Duodenal mucosa (tissue), 2 donors: ENCODE results near the gene SECISBP2L.
"Not testable (repeated sequence)": the region's sequence is repeated elsewhere in the genome, so short reads cannot be mapped to it uniquely, and the experiment has no call there.

ENCODE experiments used
- H3K27ac ChIP-seq: one replicate; pipeline ENCODE4 v1.7.0; 2013; ENCODE audit warnings: low read depth, low read length
- H3K27me3 ChIP-seq, 2 donors: one replicate each; pipeline ENCODE4 v1.7.0; 2013; ENCODE audit warnings: low read length in 2 of 2, control low read depth in 1 of 2; ENCODE audit not compliant: insufficient read depth in 2 of 2, control insufficient read depth in 1 of 2
- H3K36me3 ChIP-seq, 2 donors: one replicate each; pipeline ENCODE4 v1.7.0; 2013; ENCODE audit warnings: low read length in 2 of 2, control low read depth in 1 of 2; ENCODE audit not compliant: insufficient read depth in 2 of 2, control insufficient read depth in 1 of 2
- H3K4me1 ChIP-seq, 2 donors: one replicate each; pipeline ENCODE4 v1.7.0; 2013; ENCODE audit warnings: low read length in 2 of 2, control low read depth in 1 of 2; ENCODE audit not compliant: insufficient read depth in 2 of 2, control insufficient read depth in 1 of 2
- H3K4me3 ChIP-seq, 2 donors: one replicate each; pipeline ENCODE4 v1.7.0; 2013; ENCODE audit warnings: low read length in 2 of 2, low read depth in 1 of 2
- H3K9ac ChIP-seq, 2 donors: one replicate each; pipeline ENCODE4 v1.7.0; 2013; ENCODE audit warnings: low read length in 2 of 2, low read depth in 1 of 2
- H3K9me3 ChIP-seq, 2 donors: one replicate each; pipeline ENCODE4 v1.7.0; 2013; ENCODE audit warnings: low read length in 2 of 2, control low read depth in 1 of 2; ENCODE audit not compliant: control insufficient read depth in 1 of 2

Gene SECISBP2L

GRCh38 chr15:49075881-49076280 is 29.6 kb upstream of the SECISBP2L start:
- Histone ChIP-seq H3K36me3 (no peaks in the 10 kb centered on the region), H3K9me3 (no peaks in the 10 kb centered on the region), H3K27ac (no peak overlapping the region), H3K27me3 (no peaks in the 10 kb centered on the region), H3K4me1 (no peaks in the 10 kb centered on the region), H3K9ac (no peak overlapping the region), H3K4me3 (no peak overlapping the region)

GRCh38 chr15:49074589-49075287 is 28.5 kb upstream of the SECISBP2L start:
- H3K27me3 ChIP-seq, H3K9ac ChIP-seq, H3K9me3 ChIP-seq, H3K4me3 ChIP-seq, H3K4me1 ChIP-seq, H3K36me3 ChIP-seq, H3K27ac ChIP-seq: not testable (repeated sequence)

- Histone ChIP-seq H3K9me3 (no peaks in the 10 kb centered on the region), H3K36me3 (no peaks in the 10 kb centered on the region), H3K27ac (no peak overlapping the region), H3K4me3 (no peak overlapping the region), H3K27me3 (peaks cover 0 to 3% of the 10 kb centered on the region in 2 donors), H3K4me1 (peaks cover 0 to 3% of the 10 kb centered on the region in 2 donors), H3K9ac (no peak overlapping the region)
Observed at GRCh38 chr15:49066372-49066771, 20.1 kb upstream of the SECISBP2L start.

- H3K27me3 ChIP-seq = peaks cover 0 to 3% of the 10 kb centered on the region in 2 donors
Observed at GRCh38 chr15:49064884-49065283, 18.6 kb upstream of the SECISBP2L start.

GRCh38 chr15:49064281-49064653 is 18.0 kb upstream of the SECISBP2L start:
- Histone ChIP-seq H3K4me1 (peaks cover 0 to 3% of the 10 kb centered on the region in 2 donors), H3K36me3 (no peaks in the 10 kb centered on the region), H3K9ac (no peak overlapping the region), H3K9me3 (no peaks in the 10 kb centered on the region), H3K4me3 (no peak overlapping the region), H3K27me3 (peaks cover 0 to 3% of the 10 kb centered on the region in 2 donors), H3K27ac (no peak overlapping the region)

More at GRCh38 chr15:49064884-49065283, 18.6 kb upstream of the SECISBP2L start:
- Histone ChIP-seq H3K27ac (no peak overlapping the region), H3K4me1 (peaks cover 0 to 3% of the 10 kb centered on the region in 2 donors), H3K9ac (no peak overlapping the region), H3K9me3 (no peaks in the 10 kb centered on the region), H3K36me3 (no peaks in the 10 kb centered on the region), H3K4me3 (no peak overlapping the region)

DNA sequence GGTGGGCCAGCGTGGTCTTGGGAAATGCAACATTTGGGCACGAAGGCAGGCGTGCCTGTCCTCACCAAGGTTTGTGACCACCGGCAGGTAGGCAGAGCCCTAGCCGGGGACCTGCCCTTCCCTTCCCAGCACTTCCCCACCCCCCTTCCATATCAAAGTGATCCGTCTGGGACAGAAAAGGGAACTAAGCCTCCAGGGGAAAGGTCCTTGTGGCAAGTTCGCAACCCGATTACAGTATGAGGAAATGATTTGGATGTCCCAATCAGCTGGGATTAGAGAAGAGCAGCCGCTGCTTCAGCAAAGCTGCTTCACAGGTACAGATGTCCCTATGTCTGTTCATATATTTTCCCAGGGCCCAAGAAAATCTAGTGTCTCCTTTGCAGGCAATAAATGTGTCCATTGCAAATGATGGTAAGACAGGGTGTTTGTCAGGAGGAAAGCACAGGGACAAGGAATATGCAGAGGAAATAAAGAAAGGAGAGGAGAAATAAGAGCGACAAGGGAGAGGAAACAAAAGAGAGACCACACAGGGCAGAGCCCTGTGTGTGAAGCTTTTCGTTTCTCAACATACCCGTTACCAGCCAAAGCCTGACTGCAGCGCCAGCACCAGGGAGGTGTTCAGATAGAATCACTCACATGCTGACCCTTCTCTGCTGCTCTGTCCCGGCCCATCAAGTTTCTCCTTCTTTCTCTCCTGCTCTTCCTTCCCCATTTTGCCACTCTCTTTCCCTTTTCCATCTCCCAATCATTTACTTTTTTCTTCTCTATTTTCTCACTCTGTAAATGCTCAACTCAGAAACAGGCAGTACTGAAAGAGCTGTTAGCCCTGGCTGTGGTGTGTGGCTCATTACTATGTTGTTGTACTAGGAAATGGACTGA is 17.4 kb upstream of the SECISBP2L start:
- Histone ChIP-seq H3K9ac (no peak overlapping the region), H3K4me3 (no peak overlapping the region), H3K36me3 (no peaks in the 10 kb centered on the region), H3K27ac (no peak overlapping the region), H3K4me1 (peaks cover 0 to 3% of the 10 kb centered on the region in 2 donors), H3K9me3 (no peaks in the 10 kb centered on the region), H3K27me3 (peaks cover 0 to under 1% of the 10 kb centered on the region in 2 donors)

- H3K27me3 ChIP-seq = no peaks in the 10 kb centered on the region
- H3K4me3 ChIP-seq = no peak overlapping the region
Observed at GRCh38 chr15:49062900-49063299, 16.7 kb upstream of the SECISBP2L start.

DNA sequence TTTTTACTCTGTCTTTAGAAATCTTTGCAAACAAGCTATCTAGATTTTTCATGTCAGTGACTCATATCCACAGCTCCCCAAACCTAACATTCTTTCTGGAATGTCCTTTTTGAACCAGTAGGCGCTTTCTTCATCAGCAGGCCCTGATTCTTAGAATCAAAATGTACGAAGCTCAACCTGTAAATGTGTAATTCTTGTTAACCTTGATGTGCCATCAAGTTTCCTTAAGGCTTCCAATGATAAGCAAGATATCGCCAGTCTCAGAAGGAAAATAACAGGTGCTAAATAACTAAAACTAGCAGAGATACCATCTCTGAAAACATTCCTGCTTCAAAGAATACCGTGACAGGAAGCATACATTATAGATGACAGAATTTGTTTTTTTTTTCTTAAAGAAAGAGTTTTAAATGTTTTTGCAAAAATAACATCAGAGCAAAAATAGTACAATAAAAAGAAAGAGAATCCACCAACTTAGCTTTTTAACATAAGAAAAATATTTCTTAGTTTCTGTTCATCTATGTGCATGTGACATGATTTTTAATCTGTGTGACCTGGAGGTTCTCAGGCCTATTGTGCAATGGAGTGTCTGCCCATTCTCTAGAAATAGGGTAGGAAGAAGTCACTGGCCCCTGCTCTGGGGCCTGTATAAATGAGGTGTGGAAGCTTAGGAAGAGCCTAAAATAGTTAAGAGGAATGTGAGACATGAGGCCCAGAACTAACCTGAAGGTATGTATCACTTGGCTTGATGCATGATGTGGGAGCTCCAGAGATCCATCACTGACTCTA is 14.7 kb upstream of the SECISBP2L start:
- Histone ChIP-seq H3K4me3 (no peak overlapping the region), H3K36me3 (no peaks in the 10 kb centered on the region), H3K9ac (no peak overlapping the region), H3K9me3 (no peaks in the 10 kb centered on the region), H3K27me3 (no peaks in the 10 kb centered on the region), H3K27ac (no peak overlapping the region), H3K4me1 (peaks cover 0 to 3% of the 10 kb centered on the region in 2 donors)

More at GRCh38 chr15:49062900-49063299, 16.7 kb upstream of the SECISBP2L start:
- no peaks in the 10 kb centered on the region for H3K36me3 ChIP-seq
- peaks cover 0 to 3% of the 10 kb centered on the region in 2 donors for H3K4me1 ChIP-seq
- no peak overlapping the region for H3K27ac ChIP-seq
- H3K9ac ChIP-seq = no peak overlapping the region
- no peaks in the 10 kb centered on the region for H3K9me3 ChIP-seq

DNA sequence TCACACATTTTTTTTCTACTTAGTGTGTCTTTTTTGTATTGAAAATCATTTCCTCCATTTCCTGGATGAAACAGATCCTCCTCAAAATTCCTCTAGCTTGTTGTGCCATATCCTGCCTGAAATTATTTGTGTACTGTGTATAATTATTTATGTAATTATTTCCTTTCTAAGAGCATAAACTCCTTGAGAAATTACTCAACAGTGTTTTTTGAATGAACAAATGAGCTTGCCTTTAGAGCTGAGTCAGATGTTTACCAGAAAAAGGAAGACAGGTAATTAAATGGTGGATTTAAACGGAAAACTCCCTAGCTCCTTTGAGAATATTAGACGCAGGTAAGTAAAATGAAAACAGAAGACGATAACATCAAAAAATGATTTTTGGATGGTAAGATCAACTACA is 13.2 kb upstream of the SECISBP2L start:
- H3K27me3 ChIP-seq = no peaks in the 10 kb centered on the region
- H3K4me1 ChIP-seq = peaks cover 0 to 3% of the 10 kb centered on the region in 2 donors
- H3K9ac ChIP-seq = no peak overlapping the region
- no peaks in the 10 kb centered on the region for H3K9me3 ChIP-seq
- no peaks in the 10 kb centered on the region for H3K36me3 ChIP-seq
- H3K27ac ChIP-seq = no peak overlapping the region
- no peak overlapping the region for H3K4me3 ChIP-seq

DNA sequence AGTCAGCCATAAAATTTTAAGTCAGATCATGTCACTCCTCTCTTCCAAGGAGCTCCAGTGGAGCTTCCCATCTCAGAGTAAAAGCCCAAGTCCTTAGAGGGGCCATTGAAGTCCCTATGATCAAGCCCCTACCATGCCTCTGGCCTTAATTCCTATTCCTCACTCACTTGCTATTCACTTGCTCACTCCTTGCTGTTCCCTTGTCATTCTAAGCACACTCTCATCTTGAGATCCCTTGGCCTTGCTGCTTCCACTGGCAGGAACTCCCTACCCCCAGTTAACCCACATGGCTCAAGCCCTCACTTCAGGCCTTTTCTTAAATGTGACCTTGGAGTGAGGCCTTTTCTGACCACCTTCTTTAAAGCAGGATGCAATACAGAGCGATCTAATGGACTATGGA is 12.3 kb upstream of the SECISBP2L start:
- Histone ChIP-seq H3K27me3 (no peaks in the 10 kb centered on the region), H3K4me3 (no peak overlapping the region), H3K36me3 (no peaks in the 10 kb centered on the region)

More for the DNA sequence above, 12.3 kb upstream of the SECISBP2L start:
- H3K9me3 ChIP-seq = no peaks in the 10 kb centered on the region
- no peak overlapping the region for H3K27ac ChIP-seq
- peaks cover 0 to 2% of the 10 kb centered on the region in 2 donors for H3K4me1 ChIP-seq
- no peak overlapping the region for H3K9ac ChIP-seq
